HG03103 (cell line): ENCODE results near the gene APEH.
A peak's percentile ranks its signal among the peaks of the same experiment; 100 is the strongest.
"Not testable (repeated sequence)": the region's sequence is repeated elsewhere in the genome, so short reads cannot be mapped to it uniquely, and the experiment has no call there.

Experiments
- ATAC-seq: cut with Tn5 transposase; IDR thresholded peaks from one replicate; pipeline ENCODE4 v1.9.1; 2021; ENCODE audit warnings: low read depth; ENCODE audit not compliant: unreplicated experiment

The APEH gene

GRCh38 chr3:49667701-49668413 lies 6.3 kb upstream of the APEH start:
- ATAC-seq: no peak

DNA sequence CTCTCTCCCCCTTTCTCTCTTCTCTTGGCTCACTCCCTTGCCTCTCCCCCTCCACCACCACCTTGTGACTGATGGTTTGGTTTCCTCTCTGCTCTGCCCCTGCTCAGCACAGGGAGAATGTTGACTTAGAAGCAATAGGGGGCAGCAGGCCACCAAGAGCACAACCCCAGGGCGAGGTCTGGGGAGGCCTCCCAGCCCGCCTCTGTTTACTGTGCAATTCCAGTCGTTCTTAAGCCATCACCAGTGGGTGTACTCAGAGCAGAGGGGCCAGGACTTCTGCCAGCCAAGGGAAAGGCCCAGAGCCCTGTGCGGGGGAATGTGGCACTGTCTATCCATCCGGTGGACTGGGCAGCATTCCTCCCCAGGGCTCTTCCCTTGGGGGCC lies 5.7 kb upstream of the APEH start:
- no peak for ATAC-seq

DNA sequence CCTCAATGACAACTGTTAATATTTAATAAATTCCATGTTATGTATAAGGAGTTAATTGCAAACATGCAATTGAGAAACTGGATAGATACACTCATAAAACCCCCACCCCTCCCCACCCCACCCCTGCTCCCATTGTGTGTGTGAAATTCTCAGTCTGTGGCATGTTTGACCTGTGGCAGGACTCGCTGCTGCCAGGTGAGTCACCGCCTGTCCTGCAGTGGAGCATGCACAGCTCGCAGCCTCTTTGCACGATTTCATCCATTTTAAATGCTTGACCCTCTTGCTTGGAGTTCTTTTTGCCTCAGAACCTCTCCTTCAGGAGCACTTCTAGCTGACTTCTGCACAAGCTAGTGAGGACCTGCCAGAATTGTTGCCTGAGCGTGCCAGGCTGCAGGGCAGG lies 5.3 kb upstream of the APEH start:
- no peak for ATAC-seq

DNA sequence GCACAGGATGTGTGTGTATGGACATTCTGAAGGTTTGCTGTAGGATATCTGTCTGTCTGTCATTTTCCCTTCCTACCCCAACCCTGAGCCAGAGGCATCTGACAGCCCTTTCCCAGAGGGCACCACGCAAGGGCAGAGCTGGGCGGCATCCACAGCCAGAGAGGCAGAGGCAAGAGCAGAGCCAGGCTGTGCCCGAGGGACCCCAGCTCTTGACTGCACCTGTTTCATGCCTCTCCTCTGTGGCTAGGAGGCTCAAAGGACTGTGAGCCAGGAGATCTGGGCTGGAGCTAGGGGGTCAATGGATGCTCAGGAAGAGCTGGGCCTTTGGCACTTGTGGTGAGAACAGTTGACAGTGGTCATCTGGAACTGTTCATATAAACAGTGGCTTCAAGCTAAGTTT lies 4.8 kb upstream of the APEH start:
- ATAC-seq: no peak

GRCh38 chr3:49670940-49671290 lies 3.2 kb upstream of the APEH start:
- no peak for ATAC-seq

DNA sequence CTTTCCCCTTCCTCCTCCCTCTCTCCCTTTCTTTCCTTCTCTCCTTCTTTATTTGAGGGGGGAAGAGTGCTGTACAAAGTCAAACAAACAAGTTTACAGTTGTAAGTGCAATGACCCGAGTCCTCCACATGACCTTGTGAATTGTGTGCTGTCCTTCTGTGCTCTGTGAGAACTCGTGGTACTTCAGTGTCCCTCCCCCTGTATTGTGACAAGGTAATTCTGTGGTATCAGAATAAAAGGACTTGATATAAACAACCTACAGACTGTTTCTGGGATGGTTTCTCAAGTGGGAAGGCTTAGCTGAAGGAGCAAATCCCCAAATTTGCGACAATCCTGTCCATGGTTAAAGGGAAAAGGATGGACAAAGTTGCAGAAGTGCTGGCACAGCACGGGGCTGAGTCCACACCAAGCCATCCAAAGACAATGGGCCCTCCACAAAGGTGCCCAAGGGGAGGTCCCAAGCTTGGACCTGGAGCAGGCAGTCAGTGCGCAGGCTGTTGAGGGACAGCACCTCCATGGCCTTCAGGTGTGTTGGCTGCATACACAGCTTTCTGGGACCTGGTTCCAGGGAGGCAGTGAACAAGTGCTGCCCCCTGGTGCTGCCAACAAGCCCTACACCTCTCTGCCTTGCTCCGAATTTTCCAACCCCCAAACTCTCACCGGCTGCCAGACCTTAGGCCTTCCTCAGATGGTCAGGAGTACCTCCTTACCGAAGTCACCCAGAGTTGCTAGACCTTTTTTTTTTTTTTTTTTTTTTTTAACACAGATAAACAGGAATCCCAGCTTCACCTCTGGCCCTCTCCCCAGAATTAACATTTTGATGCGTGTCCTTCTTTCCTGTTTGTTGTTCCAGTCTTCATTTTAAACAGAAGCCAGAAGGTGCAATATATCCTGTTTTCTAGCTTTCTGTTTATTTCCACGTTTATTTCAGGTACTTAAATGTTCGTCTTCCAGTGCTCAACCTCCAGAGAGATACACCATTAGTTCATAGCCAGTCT lies 2.6 kb upstream of the APEH start:
- no peak for ATAC-seq

GRCh38 chr3:49673121-49673714 lies 933 bp upstream of the APEH start:
- ATAC-seq: no peak

- ATAC-seq: peak; percentile 10
Measured at GRCh38 chr3:49674497-49674983, 389 bp downstream of the APEH start.

GRCh38 chr3:49675912-49676311 lies 1.8 kb downstream of the APEH start:
- no peak for ATAC-seq

DNA sequence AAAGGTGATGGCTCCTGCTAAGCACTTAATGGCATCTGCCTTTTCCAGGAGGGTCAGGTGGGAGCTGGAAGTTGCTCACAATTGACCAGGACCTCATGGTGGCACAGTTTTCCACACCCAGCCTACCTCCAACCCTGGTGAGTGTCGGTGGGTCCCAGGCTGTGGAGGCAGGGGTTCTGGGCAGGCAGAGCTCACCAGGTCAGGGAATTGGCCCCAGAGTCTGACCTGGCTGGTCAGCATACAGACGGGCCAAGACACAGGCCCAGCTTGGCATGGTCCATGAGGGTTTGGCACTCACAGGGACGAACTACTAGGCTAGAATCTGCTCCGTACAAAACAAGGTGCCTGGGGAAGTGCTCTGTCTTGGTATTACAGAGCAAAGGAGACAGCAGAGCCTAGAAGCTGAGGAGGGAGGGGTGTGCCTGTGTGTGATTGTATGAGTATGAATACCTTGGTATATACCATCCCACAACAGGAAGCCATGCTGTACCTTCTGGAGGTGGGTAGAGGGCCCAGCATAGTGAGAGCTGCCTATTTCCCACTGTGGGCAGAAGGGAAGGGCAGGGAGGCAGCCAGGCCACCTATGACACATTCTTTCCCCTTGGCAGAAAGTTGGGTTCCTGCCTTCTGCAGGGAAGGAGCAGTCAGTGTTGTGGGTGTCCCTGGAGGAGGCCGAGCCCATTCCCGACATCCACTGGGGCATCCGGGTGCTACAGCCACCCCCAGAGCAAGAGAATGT lies 6.5 kb downstream of the APEH start:
- ATAC-seq: no peak

DNA sequence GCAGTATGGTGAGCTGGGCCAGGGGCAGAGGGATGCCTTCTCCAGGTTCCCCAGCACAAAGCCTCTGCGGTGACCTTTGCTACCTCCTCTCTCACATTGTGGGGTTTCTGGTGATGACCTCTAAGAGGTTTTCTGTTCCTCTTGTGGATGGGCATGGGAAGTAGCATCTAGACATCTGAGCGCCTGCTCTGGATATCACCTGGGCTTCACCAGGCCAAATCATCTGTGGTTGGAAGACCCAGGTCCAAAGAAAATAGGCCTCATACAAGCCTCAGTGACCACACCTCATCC lies 7.0 kb downstream of the APEH start:
- ATAC-seq: no peak

DNA sequence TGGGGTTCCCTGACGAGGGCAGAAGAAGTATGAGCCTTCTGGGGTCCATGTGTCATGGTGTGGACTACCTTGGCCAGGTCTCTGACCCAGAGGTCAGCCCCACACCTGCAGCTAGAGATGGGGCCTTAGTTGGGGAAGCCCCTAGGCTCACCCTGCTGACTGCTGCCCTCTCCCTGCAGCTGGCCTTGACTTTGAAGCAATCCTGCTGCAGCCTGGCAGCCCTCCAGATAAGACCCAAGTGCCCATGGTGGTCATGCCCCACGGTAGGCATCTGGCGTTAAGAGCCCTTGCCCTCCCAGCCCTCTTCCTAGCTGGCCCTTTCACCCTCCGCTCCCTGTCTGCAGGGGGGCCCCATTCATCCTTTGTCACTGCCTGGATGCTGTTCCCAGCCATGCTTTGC lies 7.4 kb downstream of the APEH start:
- no peak for ATAC-seq

DNA sequence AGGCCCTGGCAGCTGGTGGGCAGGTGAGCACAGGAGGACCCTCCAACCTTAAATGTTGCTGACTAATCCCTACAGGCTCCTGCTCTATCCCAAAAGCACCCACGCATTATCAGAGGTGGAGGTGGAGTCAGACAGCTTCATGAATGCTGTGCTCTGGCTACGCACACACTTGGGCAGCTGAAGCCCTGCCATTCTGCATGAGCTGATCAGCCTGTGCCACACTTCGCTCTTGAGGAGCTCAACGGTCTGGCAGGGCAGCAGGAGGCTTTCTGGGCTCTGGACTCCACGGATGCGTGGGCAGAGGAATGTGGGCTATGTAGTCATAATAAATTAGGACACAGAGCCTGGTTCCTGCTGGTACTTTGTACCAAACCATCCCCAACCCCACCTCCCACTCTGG lies 9.0 kb downstream of the APEH start:
- no peak for ATAC-seq

DNA sequence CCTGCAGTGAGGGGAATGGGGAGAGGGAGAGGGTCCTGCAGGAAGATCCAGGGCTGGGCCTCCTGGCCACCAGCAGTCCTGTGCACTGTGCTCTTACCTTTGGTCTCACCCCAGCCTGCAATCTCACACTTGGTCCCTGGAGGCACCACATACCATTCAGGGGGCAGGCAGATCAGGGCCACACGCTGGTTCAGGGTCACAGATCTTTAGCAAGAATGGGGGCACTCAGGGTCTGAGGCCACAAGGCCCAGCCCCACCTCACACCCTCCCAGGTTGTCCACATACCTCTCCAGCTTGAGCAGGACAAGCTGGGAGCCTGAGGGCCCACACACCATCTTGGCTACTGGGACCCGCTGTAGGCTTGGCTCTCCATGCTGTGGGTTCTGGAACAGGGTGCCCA lies 10.3 kb downstream of the APEH start:
- ATAC-seq: not testable (repeated sequence)

GRCh38 chr3:49685103-49685502 lies 11.0 kb downstream of the APEH start:
- not testable (repeated sequence) for ATAC-seq

GRCh38 chr3:49685846-49686245 lies 11.7 kb downstream of the APEH start:
- ATAC-seq: not testable (repeated sequence)

DNA sequence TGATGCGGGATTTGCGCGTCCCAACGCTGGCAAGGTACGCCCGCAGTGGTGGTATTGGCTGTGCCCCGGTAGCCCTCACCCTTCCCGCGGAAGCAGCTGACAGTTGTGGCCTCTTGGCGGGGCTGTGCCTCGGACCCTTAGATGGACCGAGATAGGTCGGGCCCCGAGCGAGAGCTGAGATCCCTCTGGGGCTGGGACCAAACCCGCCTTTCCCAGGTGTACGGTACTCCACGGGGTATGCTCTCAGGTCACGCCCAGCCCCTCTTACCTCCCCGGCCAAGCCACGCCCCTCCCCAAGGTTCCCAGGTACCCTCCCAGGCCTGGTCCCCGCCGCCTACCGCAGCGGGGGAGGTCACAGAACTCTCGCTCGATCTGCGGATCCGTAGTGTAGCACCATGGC lies 12.2 kb downstream of the APEH start:
- not testable (repeated sequence) for ATAC-seq

- ATAC-seq: not testable (repeated sequence)
Measured at GRCh38 chr3:49686769-49687423, 12.7 kb downstream of the APEH start.

- ATAC-seq: not testable (repeated sequence)
Measured at GRCh38 chr3:49687424-49687795, 13.3 kb downstream of the APEH start.

DNA sequence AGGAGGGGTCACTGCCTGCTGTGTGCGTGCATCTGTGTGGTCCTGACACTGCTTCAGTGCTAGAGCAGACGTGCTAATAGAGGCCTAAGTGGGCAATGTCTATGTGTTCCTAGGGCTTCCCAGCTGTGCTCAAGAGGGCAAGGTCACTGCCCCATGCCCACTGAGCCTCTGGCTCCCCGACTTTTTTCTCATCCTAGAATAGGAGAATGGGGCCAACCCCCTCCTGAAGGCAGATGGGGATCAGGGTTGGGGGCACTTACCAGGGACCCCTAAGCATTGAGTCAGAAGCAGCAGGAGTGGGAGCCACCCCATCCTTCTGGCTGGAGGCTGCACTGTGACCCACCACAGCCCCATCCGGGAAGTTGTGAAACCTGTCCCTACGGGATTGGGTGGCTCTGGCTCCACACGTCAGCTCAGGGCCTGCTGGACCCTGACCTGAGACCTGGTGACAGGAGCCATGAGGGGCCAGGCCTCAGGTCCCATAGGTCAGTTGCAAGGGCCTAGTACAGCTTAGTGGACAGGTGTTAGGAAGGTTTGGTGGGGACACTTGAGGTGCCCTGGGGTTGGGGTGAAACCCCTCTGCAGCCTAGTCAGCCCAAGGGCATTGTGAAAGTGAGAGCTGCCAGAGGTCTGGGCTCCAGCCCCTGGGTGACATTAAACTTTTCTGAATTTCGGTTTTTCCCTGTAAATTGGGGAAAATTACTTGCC lies 14.3 kb downstream of the APEH start:
- ATAC-seq: not testable (repeated sequence)
